OCI-LY3 (cell line): ENCODE measurements around the gene HMX1.

Experiments
- H2AFZ ChIP-seq: fragments of 200-600, 300-600 bp; shearing (Covaris generic); 2 replicates; pipeline ENCODE4 v1.6.0; 2014; ENCODE audit warnings: antibody characterized with exemption, low read depth, low read length
- H3K27ac ChIP-seq: fragments of 200-600, 300-600 bp; sonication (generic); 2 replicates; pipeline ENCODE4 v1.5.1; 2014; ENCODE audit warnings: mild to moderate bottlenecking, low read length, moderate library complexity, mixed read lengths
- H3K27me3 ChIP-seq: fragments of 200-600, 300-600 bp; sonication (generic); 2 replicates; pipeline ENCODE4 v1.6.1; 2014; ENCODE audit warnings: low read depth, low read length, mixed read lengths
- H3K36me3 ChIP-seq: fragments of 200-600, 300-600 bp; sonication (generic); replicated peaks from 2 replicates; pipeline ENCODE3; 2014; ENCODE audit warnings: low read depth, low read length, mixed read lengths
- H3K4me1 ChIP-seq: fragments of 300-600, 200-600 bp; sonication (generic); 2 replicates; pipeline ENCODE4 v1.6.1; 2014; ENCODE audit warnings: low read length, mixed read lengths
- H3K4me2 ChIP-seq: fragments of 200-600, 300-600 bp; sonication (generic); 2 replicates; pipeline ENCODE4 v1.6.1; 2014; ENCODE audit warnings: low read length, mixed read lengths
- H3K4me3 ChIP-seq: fragments of 300-600, 200-600 bp; sonication (generic); 2 replicates; pipeline ENCODE4 v1.5.1; 2014; ENCODE audit warnings: antibody characterized with exemption, mild to moderate bottlenecking, low read length, moderate library complexity
- H3K79me2 ChIP-seq: fragments of 300-600, 200-600 bp; shearing (Covaris generic); 2 replicates; pipeline ENCODE4 v1.6.1; 2014; ENCODE audit warnings: mild to moderate bottlenecking, low read length, mixed read lengths
- H3K9ac ChIP-seq: fragments of 300-600, 200-600 bp; shearing (Covaris generic); 2 replicates; pipeline ENCODE4 v1.6.0; 2014; ENCODE audit warnings: mild to moderate bottlenecking, low read length, moderate library complexity
- H3K9me3 ChIP-seq: fragments of 200-600, 300-600 bp; shearing (Covaris generic); 2 replicates; pipeline ENCODE4 v1.6.1; 2014; ENCODE audit warnings: low read length, mixed read lengths; ENCODE audit not compliant: insufficient read depth
- H4K20me1 ChIP-seq: fragments of 200-600, 300-600 bp; sonication (generic); 2 replicates; pipeline ENCODE4 v1.6.1; 2016; ENCODE audit warnings: low read length, mixed read lengths; ENCODE audit not compliant: insufficient read depth
- EZH2phosphoT487 ChIP-seq: fragments of 200-600 bp; shearing (Covaris generic); IDR thresholded peaks from 2 replicates; pipeline ENCODE4 v1.6.1; 2018; ENCODE audit warnings: antibody characterized with exemption, mixed run types, low read depth
- TF ChIP-seq, protein P1 (sequence below): fragments of 200-600, 300-600 bp; sonication (generic); IDR thresholded peaks from 2 replicates; pipeline ENCODE4 v1.5.1; 2014; ENCODE audit warnings: antibody characterized with exemption, low read length, low read depth

HMX1 gene

DNA sequence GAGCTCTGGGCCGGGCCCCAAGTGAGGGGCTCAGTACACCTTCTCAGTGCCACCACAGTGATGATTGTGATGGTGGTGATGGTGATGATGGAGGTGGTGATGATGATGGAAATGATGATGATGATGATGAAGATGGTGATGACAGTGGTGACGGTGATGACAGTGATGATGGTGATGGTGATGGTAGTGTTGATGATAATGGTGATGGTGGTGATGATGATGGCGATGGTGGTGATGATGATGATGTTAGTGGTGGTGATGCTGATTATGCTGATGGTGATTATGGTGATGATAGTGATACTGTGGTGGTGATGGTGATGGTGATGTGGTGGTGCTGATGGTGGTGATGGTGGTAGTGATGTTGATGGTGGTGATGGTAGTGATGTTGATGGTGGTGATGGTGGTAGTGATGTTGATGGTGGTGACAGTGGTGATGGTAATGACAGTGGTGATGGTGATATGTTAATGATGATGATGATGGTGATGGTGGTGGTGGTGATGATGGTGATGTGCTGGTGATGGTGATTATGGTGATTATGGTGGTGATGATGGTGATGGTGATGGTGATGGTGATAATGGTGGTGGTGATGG, 29.9 kb downstream of the HMX1 start:
- Histone ChIP-seq H3K79me2 (no peaks in the 10 kb centered on the region), H3K4me2 (no peak overlapping the region), H2AFZ (no peak overlapping the region), H3K4me3 (no peak overlapping the region), H3K36me3 (no peaks in the 10 kb centered on the region), H3K4me1 (peaks cover 3% of the 10 kb centered on the region), H4K20me1 (no peaks in the 10 kb centered on the region), H3K9ac (no peak overlapping the region), H3K27ac (no peak overlapping the region), H3K27me3 (no peaks in the 10 kb centered on the region), H3K9me3 (no peaks in the 10 kb centered on the region; the same call in 1 of the 2 replicates)
- TF ChIP-seq, protein P1, sequence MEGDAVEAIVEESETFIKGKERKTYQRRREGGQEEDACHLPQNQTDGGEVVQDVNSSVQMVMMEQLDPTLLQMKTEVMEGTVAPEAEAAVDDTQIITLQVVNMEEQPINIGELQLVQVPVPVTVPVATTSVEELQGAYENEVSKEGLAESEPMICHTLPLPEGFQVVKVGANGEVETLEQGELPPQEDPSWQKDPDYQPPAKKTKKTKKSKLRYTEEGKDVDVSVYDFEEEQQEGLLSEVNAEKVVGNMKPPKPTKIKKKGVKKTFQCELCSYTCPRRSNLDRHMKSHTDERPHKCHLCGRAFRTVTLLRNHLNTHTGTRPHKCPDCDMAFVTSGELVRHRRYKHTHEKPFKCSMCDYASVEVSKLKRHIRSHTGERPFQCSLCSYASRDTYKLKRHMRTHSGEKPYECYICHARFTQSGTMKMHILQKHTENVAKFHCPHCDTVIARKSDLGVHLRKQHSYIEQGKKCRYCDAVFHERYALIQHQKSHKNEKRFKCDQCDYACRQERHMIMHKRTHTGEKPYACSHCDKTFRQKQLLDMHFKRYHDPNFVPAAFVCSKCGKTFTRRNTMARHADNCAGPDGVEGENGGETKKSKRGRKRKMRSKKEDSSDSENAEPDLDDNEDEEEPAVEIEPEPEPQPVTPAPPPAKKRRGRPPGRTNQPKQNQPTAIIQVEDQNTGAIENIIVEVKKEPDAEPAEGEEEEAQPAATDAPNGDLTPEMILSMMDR = no peak
- TF ChIP-seq EZH2phosphoT487 = no peak

DNA sequence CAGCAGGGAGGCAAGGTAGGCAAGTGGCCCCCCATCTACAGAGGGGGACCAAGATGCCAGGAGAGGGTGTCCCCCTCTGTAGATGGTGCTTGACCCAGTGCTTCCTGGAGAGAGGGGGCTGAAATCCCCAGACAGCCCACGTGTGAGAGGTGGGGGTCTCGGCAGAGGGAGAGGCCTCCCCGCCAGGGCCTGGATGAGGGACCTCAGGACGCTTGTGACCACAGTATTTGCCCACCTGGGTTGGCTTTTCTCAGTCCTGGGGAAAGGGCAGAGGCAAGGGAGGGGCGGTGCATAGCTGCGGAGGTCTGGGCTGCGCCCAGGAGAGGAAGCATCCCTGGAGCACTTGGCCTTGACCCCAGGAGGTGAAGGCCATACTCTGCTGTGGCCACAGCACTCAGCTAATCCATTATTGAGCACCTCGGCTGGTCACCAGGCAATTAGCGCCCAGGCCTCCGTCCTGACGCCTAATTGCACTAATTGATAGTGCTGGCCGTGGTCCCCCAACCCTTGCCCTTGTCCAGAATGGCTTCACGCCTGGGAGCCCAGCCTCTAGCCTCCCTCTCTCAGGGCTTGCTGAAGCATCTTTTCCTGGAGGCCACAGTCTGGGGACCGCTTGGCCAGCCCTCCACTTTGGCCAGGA, 30.7 kb downstream of the HMX1 start:
- H4K20me1 ChIP-seq = no peaks in the 10 kb centered on the region
- no peak overlapping the region for H2AFZ ChIP-seq
- H3K9me3 ChIP-seq = no peaks in the 10 kb centered on the region; the same call in 1 of the 2 replicates
- H3K4me2 ChIP-seq = no peak overlapping the region
- no peaks in the 10 kb centered on the region for H3K27me3 ChIP-seq
- TF ChIP-seq, protein P1 = no peak
- TF ChIP-seq EZH2phosphoT487 = no peak
- no peaks in the 10 kb centered on the region for H3K36me3 ChIP-seq
- H3K27ac ChIP-seq = no peak overlapping the region
- no peak overlapping the region for H3K9ac ChIP-seq
- no peaks in the 10 kb centered on the region for H3K4me1 ChIP-seq
- no peak overlapping the region for H3K4me3 ChIP-seq
- no peaks in the 10 kb centered on the region for H3K79me2 ChIP-seq

DNA sequence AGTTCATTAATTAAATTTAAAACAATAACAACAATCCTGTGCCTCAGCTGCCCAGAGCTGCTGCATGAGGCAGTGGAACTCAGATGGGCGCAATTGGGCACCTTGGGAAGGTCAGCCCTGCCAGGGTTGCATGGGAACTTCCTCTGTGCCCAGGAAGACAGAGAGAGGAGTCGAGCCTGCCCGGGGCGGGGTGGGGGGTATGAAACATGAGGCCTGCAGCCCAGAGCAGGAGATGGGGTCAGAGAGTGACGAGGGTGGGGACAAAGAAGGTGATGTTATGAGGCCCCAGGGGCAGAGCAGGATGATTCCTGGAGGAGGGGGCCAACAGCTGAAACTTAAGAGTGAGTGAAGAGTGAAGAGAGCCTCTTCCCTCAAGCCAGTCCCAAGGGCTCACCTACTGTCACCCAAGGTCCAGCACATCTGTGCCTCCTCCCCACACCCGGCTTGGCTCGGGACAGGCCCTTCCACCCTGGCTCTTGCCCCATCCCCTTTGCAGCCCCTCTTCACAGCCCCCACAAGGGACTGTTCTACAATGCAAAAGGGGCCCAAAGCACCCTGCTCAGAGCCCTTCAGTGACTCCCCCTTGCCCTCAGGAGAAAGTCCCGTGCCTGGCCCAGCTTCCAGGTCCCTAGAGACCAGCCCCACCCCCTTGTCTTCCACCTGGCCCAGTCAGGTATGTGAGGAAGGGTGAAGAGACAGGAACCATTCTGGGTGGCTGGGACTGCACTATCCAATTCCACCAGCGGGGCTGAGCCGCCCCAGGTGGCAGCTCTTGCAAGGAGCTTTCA, 31.4 kb downstream of the HMX1 start:
- TF ChIP-seq, protein P1 = no peak
- TF ChIP-seq EZH2phosphoT487 = no peak
- Histone ChIP-seq H3K4me2 (no peak overlapping the region), H2AFZ (no peak overlapping the region), H4K20me1 (no peaks in the 10 kb centered on the region), H3K27me3 (no peaks in the 10 kb centered on the region), H3K79me2 (no peaks in the 10 kb centered on the region), H3K9ac (no peak overlapping the region), H3K36me3 (no peaks in the 10 kb centered on the region), H3K4me1 (peaks cover 5% of the 10 kb centered on the region), H3K4me3 (no peak overlapping the region), H3K9me3 (no peaks in the 10 kb centered on the region; the same call in 1 of the 2 replicates), H3K27ac (no peak overlapping the region)

DNA sequence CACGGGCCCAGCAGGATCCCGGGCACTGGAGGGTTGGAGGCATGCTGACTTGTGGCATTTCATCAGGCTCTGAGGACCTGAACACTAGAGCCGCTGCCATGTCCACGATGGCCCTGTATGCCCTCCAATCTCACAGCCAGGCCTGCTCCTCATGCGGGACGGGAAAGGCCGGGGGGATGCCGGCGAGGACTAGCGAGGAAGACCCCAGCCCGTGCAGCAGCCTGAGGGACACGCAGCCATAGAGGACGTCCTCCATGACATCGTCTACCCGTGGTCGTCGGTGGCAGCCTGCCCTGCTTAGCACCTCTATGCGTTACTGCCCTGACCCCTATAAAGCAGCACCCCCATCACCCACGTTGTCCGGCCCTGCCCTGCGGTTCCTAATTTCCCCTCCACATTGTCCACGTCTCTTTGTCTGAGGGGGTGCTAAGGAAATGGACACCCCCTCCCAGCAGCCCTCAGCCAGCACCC, 32.6 kb downstream of the HMX1 start:
- H3K27me3 ChIP-seq = no peaks in the 10 kb centered on the region
- no peaks in the 10 kb centered on the region; the same call in 1 of the 2 replicates for H3K9me3 ChIP-seq
- no peak overlapping the region for H3K4me3 ChIP-seq
- H2AFZ ChIP-seq = no peak overlapping the region
- peaks cover 17% of the 10 kb centered on the region for H3K4me1 ChIP-seq
- H3K4me2 ChIP-seq = no peak overlapping the region
- H3K9ac ChIP-seq = no peak overlapping the region
- TF ChIP-seq, protein P1 = no peak
- TF ChIP-seq EZH2phosphoT487 = no peak
- no peaks in the 10 kb centered on the region for H3K79me2 ChIP-seq
- no peaks in the 10 kb centered on the region for H4K20me1 ChIP-seq
- no peak overlapping the region for H3K27ac ChIP-seq
- no peaks in the 10 kb centered on the region for H3K36me3 ChIP-seq
